Iris pigment epithelial cell (primary cell): Measurements from ENCODE around the gene LARGE1.
A peak's percentile ranks its signal among the peaks of the same experiment; 100 is the strongest.
"Not testable (repeated sequence)": the region's sequence is repeated elsewhere in the genome, so short reads cannot be mapped to it uniquely, and the experiment has no call there.

Source experiments
- DNase-seq: peaks from one replicate; pipeline ENCODE4 v3.0.0-alpha.2; 2011; ENCODE audit warnings: low read depth

Gene LARGE1

GRCh38 chr22:33415401-33415800 is 504.9 kb downstream of the LARGE1 start:
- no peak for DNase-seq

GRCh38 chr22:33409079-33409478 is 511.2 kb downstream of the LARGE1 start:
- DNase-seq = no peak

- DNase-seq = no peak
Measured at GRCh38 chr22:33405194-33405593, 515.1 kb downstream of the LARGE1 start.

- DNase-seq = no peak
Measured at GRCh38 chr22:33404723-33405122, 515.6 kb downstream of the LARGE1 start.

- DNase-seq = no peak
Measured at GRCh38 chr22:33402325-33402724, 518.0 kb downstream of the LARGE1 start.

- no peak for DNase-seq
Measured at GRCh38 chr22:33401291-33401690, 519.0 kb downstream of the LARGE1 start.

- DNase-seq = no peak
Measured at GRCh38 chr22:33400891-33401290, 519.4 kb downstream of the LARGE1 start.

- DNase-seq = no peak
Measured at GRCh38 chr22:33400061-33400840, 520.0 kb downstream of the LARGE1 start.

GRCh38 chr22:33397381-33397907 is 522.8 kb downstream of the LARGE1 start:
- DNase-seq = no peak

GRCh38 chr22:33393432-33393831 is 526.8 kb downstream of the LARGE1 start:
- no peak for DNase-seq

- no peak for DNase-seq
Measured at GRCh38 chr22:33391298-33391697, 529.0 kb downstream of the LARGE1 start.

- no peak for DNase-seq
Measured at GRCh38 chr22:33389936-33390335, 530.3 kb downstream of the LARGE1 start.

GRCh38 chr22:33386270-33386669 is 534.0 kb downstream of the LARGE1 start:
- no peak for DNase-seq

- no peak for DNase-seq
Measured at GRCh38 chr22:33385611-33386010, 534.7 kb downstream of the LARGE1 start.

GRCh38 chr22:33382436-33382835 is 537.8 kb downstream of the LARGE1 start:
- no peak for DNase-seq

GRCh38 chr22:33381531-33382406 is 538.5 kb downstream of the LARGE1 start:
- DNase-seq = no peak

GRCh38 chr22:33380789-33381530 is 539.3 kb downstream of the LARGE1 start:
- peak; percentile 40 for DNase-seq

- no peak for DNase-seq
Measured at GRCh38 chr22:33379836-33380235, 540.4 kb downstream of the LARGE1 start.

- DNase-seq = no peak
Measured at GRCh38 chr22:33372875-33373274, 547.4 kb downstream of the LARGE1 start.

- DNase-seq = not testable (repeated sequence)
Measured at GRCh38 chr22:33363256-33363655, 557.0 kb downstream of the LARGE1 start.

GRCh38 chr22:33362702-33363101 is 557.6 kb downstream of the LARGE1 start:
- no peak for DNase-seq

- no peak for DNase-seq
Measured at GRCh38 chr22:33361581-33361980, 558.7 kb downstream of the LARGE1 start.
